ENCODE measurements around the gene GHITM.
"Not testable (repeated sequence)": the region's sequence is repeated elsewhere in the genome, so short reads cannot be mapped to it uniquely, and the experiment has no call there.

Gene GHITM

GRCh38 chr10:84147347-84147746, 8.0 kb downstream of the GHITM start:
- no peak for DNase-seq
- no peak overlapping the region for H3K27ac ChIP-seq (ENCODE audit: insufficient read depth, low read length, poor library complexity, severe bottlenecking)
- no peaks in the 10 kb centered on the region for H3K27me3 ChIP-seq (replicated peaks; ENCODE audit: control insufficient read depth, insufficient read depth, low read length, poor library complexity, severe bottlenecking)
- peaks cover 84% of the 10 kb centered on the region for H3K36me3 ChIP-seq (ENCODE audit: control insufficient read depth, insufficient read depth, low read length)
- H3K9me3 ChIP-seq (ENCODE audit: control insufficient read depth, low read length) = no peaks in the 10 kb centered on the region
- H3K4me1 ChIP-seq (ENCODE audit: control insufficient read depth, insufficient read depth, low read length, poor library complexity, severe bottlenecking) = no peaks in the 10 kb centered on the region
- H3K4me3 ChIP-seq (ENCODE audit: insufficient read depth, low read depth, low read length, poor library complexity, severe bottlenecking) = no peak overlapping the region

GRCh38 chr10:84148006-84148597, 8.8 kb downstream of the GHITM start:
- not testable (repeated sequence) for H3K4me3 ChIP-seq (ENCODE audit: insufficient read depth, low read depth, low read length, poor library complexity, severe bottlenecking); DNase-seq; H3K9me3 ChIP-seq (ENCODE audit: control insufficient read depth, low read length); H3K27ac ChIP-seq (ENCODE audit: insufficient read depth, low read length, poor library complexity, severe bottlenecking); H3K27me3 ChIP-seq (replicated peaks; ENCODE audit: control insufficient read depth, insufficient read depth, low read length, poor library complexity, severe bottlenecking); H3K4me1 ChIP-seq (ENCODE audit: control insufficient read depth, insufficient read depth, low read length, poor library complexity, severe bottlenecking)
- peaks cover 85% of the 10 kb centered on the region for H3K36me3 ChIP-seq (ENCODE audit: control insufficient read depth, insufficient read depth, low read length)

- no peaks in the 10 kb centered on the region for H3K4me1 ChIP-seq (ENCODE audit: control insufficient read depth, insufficient read depth, low read length, poor library complexity, severe bottlenecking)
- H3K9me3 ChIP-seq (ENCODE audit: control insufficient read depth, low read length) = no peaks in the 10 kb centered on the region
- no peak overlapping the region for H3K4me3 ChIP-seq (ENCODE audit: insufficient read depth, low read depth, low read length, poor library complexity, severe bottlenecking)
- DNase-seq = no peak
- no peak overlapping the region for H3K27ac ChIP-seq (ENCODE audit: insufficient read depth, low read length, poor library complexity, severe bottlenecking)
- peaks cover 77% of the 10 kb centered on the region for H3K36me3 ChIP-seq (ENCODE audit: control insufficient read depth, insufficient read depth, low read length)
- H3K27me3 ChIP-seq (replicated peaks; ENCODE audit: control insufficient read depth, insufficient read depth, low read length, poor library complexity, severe bottlenecking) = no peaks in the 10 kb centered on the region
Observed at GRCh38 chr10:84149854-84150253, 10.5 kb downstream of the GHITM start.

GRCh38 chr10:84152769-84153168, 13.5 kb downstream of the GHITM start:
- no peak overlapping the region for H3K4me3 ChIP-seq (ENCODE audit: insufficient read depth, low read depth, low read length, poor library complexity, severe bottlenecking)
- H3K36me3 ChIP-seq (ENCODE audit: control insufficient read depth, insufficient read depth, low read length) = peaks cover 50% of the 10 kb centered on the region
- H3K27ac ChIP-seq (ENCODE audit: insufficient read depth, low read length, poor library complexity, severe bottlenecking) = no peak overlapping the region
- H3K9me3 ChIP-seq (ENCODE audit: control insufficient read depth, low read length) = no peaks in the 10 kb centered on the region
- DNase-seq = no peak
- no peaks in the 10 kb centered on the region for H3K4me1 ChIP-seq (ENCODE audit: control insufficient read depth, insufficient read depth, low read length, poor library complexity, severe bottlenecking)
- no peaks in the 10 kb centered on the region for H3K27me3 ChIP-seq (replicated peaks; ENCODE audit: control insufficient read depth, insufficient read depth, low read length, poor library complexity, severe bottlenecking)

- Histone ChIP-seq H3K27me3 (replicated peaks; ENCODE audit: control insufficient read depth, insufficient read depth, low read length, poor library complexity, severe bottlenecking) (no peaks in the 10 kb centered on the region), H3K27ac (ENCODE audit: insufficient read depth, low read length, poor library complexity, severe bottlenecking) (no peak overlapping the region), H3K9me3 (ENCODE audit: control insufficient read depth, low read length) (no peaks in the 10 kb centered on the region), H3K36me3 (ENCODE audit: control insufficient read depth, insufficient read depth, low read length) (peaks cover 33% of the 10 kb centered on the region), H3K4me1 (ENCODE audit: control insufficient read depth, insufficient read depth, low read length, poor library complexity, severe bottlenecking) (no peaks in the 10 kb centered on the region), H3K4me3 (ENCODE audit: insufficient read depth, low read depth, low read length, poor library complexity, severe bottlenecking) (no peak overlapping the region)
- DNase-seq = no peak
Observed at GRCh38 chr10:84155521-84155920, 16.2 kb downstream of the GHITM start.

GRCh38 chr10:84156009-84156408, 16.7 kb downstream of the GHITM start:
- Histone ChIP-seq H3K4me1 (ENCODE audit: control insufficient read depth, insufficient read depth, low read length, poor library complexity, severe bottlenecking) (no peaks in the 10 kb centered on the region), H3K36me3 (ENCODE audit: control insufficient read depth, insufficient read depth, low read length) (peaks cover 28% of the 10 kb centered on the region), H3K9me3 (ENCODE audit: control insufficient read depth, low read length) (no peaks in the 10 kb centered on the region), H3K27me3 (replicated peaks; ENCODE audit: control insufficient read depth, insufficient read depth, low read length, poor library complexity, severe bottlenecking) (no peaks in the 10 kb centered on the region), H3K27ac (ENCODE audit: insufficient read depth, low read length, poor library complexity, severe bottlenecking) (no peak overlapping the region), H3K4me3 (ENCODE audit: insufficient read depth, low read depth, low read length, poor library complexity, severe bottlenecking) (no peak overlapping the region)
- no peak for DNase-seq

GRCh38 chr10:84156768-84157167, 17.5 kb downstream of the GHITM start:
- Histone ChIP-seq H3K36me3 (ENCODE audit: control insufficient read depth, insufficient read depth, low read length) (peaks cover 24% of the 10 kb centered on the region), H3K4me1 (ENCODE audit: control insufficient read depth, insufficient read depth, low read length, poor library complexity, severe bottlenecking) (no peaks in the 10 kb centered on the region), H3K27me3 (replicated peaks; ENCODE audit: control insufficient read depth, insufficient read depth, low read length, poor library complexity, severe bottlenecking) (no peaks in the 10 kb centered on the region), H3K4me3 (ENCODE audit: insufficient read depth, low read depth, low read length, poor library complexity, severe bottlenecking) (no peak overlapping the region), H3K27ac (ENCODE audit: insufficient read depth, low read length, poor library complexity, severe bottlenecking) (no peak overlapping the region), H3K9me3 (ENCODE audit: control insufficient read depth, low read length) (no peaks in the 10 kb centered on the region)
- no peak for DNase-seq

GRCh38 chr10:84158061-84158460, 18.8 kb downstream of the GHITM start:
- DNase-seq = no peak
- no peaks in the 10 kb centered on the region for H3K4me1 ChIP-seq (ENCODE audit: control insufficient read depth, insufficient read depth, low read length, poor library complexity, severe bottlenecking)
- no peaks in the 10 kb centered on the region for H3K9me3 ChIP-seq (ENCODE audit: control insufficient read depth, low read length)
- no peak overlapping the region for H3K27ac ChIP-seq (ENCODE audit: insufficient read depth, low read length, poor library complexity, severe bottlenecking)
- no peak overlapping the region for H3K4me3 ChIP-seq (ENCODE audit: insufficient read depth, low read depth, low read length, poor library complexity, severe bottlenecking)
- peaks cover 11% of the 10 kb centered on the region for H3K36me3 ChIP-seq (ENCODE audit: control insufficient read depth, insufficient read depth, low read length)
- no peaks in the 10 kb centered on the region for H3K27me3 ChIP-seq (replicated peaks; ENCODE audit: control insufficient read depth, insufficient read depth, low read length, poor library complexity, severe bottlenecking)

- H3K27ac ChIP-seq (ENCODE audit: insufficient read depth, low read length, poor library complexity, severe bottlenecking) = no peak overlapping the region
Observed at GRCh38 chr10:84158550-84158949, 19.2 kb downstream of the GHITM start.

GRCh38 chr10:84159076-84159685, 19.9 kb downstream of the GHITM start:
- H3K9me3 ChIP-seq (ENCODE audit: control insufficient read depth, low read length) = no peaks in the 10 kb centered on the region
- H3K4me3 ChIP-seq (ENCODE audit: insufficient read depth, low read depth, low read length, poor library complexity, severe bottlenecking) = no peak overlapping the region
- no peaks in the 10 kb centered on the region for H3K4me1 ChIP-seq (ENCODE audit: control insufficient read depth, insufficient read depth, low read length, poor library complexity, severe bottlenecking)
- no peaks in the 10 kb centered on the region for H3K36me3 ChIP-seq (ENCODE audit: control insufficient read depth, insufficient read depth, low read length)
- H3K27ac ChIP-seq (ENCODE audit: insufficient read depth, low read length, poor library complexity, severe bottlenecking) = no peak overlapping the region
- DNase-seq = no peak
- H3K27me3 ChIP-seq (replicated peaks; ENCODE audit: control insufficient read depth, insufficient read depth, low read length, poor library complexity, severe bottlenecking) = no peaks in the 10 kb centered on the region

More at GRCh38 chr10:84158550-84158949, 19.2 kb downstream of the GHITM start:
- Histone ChIP-seq H3K9me3 (ENCODE audit: control insufficient read depth, low read length) (no peaks in the 10 kb centered on the region), H3K27me3 (replicated peaks; ENCODE audit: control insufficient read depth, insufficient read depth, low read length, poor library complexity, severe bottlenecking) (no peaks in the 10 kb centered on the region), H3K4me1 (ENCODE audit: control insufficient read depth, insufficient read depth, low read length, poor library complexity, severe bottlenecking) (no peaks in the 10 kb centered on the region), H3K36me3 (ENCODE audit: control insufficient read depth, insufficient read depth, low read length) (peaks cover 6% of the 10 kb centered on the region), H3K4me3 (ENCODE audit: insufficient read depth, low read depth, low read length, poor library complexity, severe bottlenecking) (no peak overlapping the region)
- DNase-seq = no peak

Data from effector memory CD4-positive, alpha-beta T cell (primary cell).